ENCODE results near the gene ITM2B. TPM values are rescaled to one million over a fixed set of nuclear protein-coding genes. Genes with fewer than 3 reads are reported as not detected.
A peak's percentile ranks its signal among the peaks of the same experiment; 100 is the strongest.

ITM2B gene
- total and polyA plus RNA-seq, 11 donors = 255 to 772 (median 489) TPM

DNA sequence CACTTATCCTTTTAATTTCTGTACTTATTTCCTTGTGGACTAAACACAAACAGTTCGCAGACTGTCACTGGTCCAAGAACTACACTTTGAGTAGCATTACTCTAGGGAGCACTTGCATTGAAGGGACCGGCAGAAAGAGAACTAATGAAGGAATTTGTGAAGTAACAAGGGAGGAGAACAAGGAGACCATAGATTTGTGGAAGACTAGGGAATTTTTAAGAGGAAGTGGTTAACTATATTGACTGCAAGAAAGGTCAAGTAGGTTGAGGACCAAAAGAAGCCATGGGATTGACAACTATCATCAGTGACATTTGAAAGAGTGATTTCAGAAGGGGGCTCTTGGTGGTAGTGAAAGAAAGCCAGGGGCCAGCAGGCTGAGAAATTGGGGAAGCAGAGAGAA, 66.6 kb downstream of the ITM2B start:
- Histone ChIP-seq H3K36me3 (no peaks in the 10 kb centered on the region), H3K9me3 (no peaks in the 10 kb centered on the region), H3K4me3 (no peak overlapping the region), H3K4me1 (peaks cover 0 to 12% (median 4%) of the 10 kb centered on the region in 12 donors), H3K27ac (no peak overlapping the region), H3K27me3 (no peaks in the 10 kb centered on the region)
- WGBS, 4 donors = 71 to 78% (median 75%) methylated on average over 2 of the region's 2 CpGs
- ATAC-seq (no peak), DNase-seq (no peak)
- TF ChIP-seq POLR2A (IDR thresholded peaks at IDR 0.05) = no peak
- TF ChIP-seq CTCF (IDR thresholded peaks at IDR 0.05) = no peak
- intact Hi-C loops (cut with DNase I) = no loop called here

DNA sequence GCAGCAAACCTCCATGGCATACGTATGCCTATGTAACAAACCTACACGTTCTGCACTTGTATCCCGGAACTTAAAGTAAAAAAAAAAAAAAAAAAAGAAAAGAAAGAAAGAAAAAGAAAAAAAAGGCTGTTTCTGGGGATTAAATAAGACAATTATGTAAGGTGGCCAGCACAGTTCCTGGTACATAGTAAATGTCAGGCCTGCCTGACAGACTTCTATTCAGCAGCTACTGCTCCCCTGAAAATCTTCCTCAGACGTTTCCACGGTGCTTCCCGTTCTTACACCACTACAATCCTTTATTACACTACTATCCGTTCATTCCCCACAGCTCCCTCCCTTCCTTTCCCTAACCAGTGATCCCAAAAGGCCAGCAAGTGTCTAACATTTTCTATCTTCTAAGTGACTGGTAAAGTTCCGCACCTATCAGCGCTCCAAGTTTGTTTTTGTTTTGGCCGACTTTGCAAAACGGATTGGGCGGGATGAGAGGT, 69.9 kb downstream of the ITM2B start:
- intact Hi-C loops (cut with DNase I) = loop anchor here in 9 of 10 donors (1.0 to 10.0 kb wide), 11 partner anchors 46 to 208 kb away; partner anchors contain the start of genes ITM2B (in 2 of the 9) and MED4 (in 2 of the 9)
- peak overlapping the region; percentile 97 to 100 (median 100) for H3K27ac ChIP-seq
- H3K36me3 ChIP-seq = peaks cover 0 to 13% (median 7%) of the 10 kb centered on the region in 9 donors
- peaks cover 0 to 36% (median 27%) of the 10 kb centered on the region in 12 donors for H3K4me1 ChIP-seq
- no peak for TF ChIP-seq POLR2A (IDR thresholded peaks at IDR 0.05)
- no peak for TF ChIP-seq CTCF (IDR thresholded peaks at IDR 0.05)
- DNase-seq (no peak), ATAC-seq (peak in 2 of 4 donors; percentile 26 to 33)
- peak overlapping the region; percentile 76 to 99 (median 94) for H3K4me3 ChIP-seq
- H3K9me3 ChIP-seq = no peaks in the 10 kb centered on the region
- WGBS, 4 donors = 13 to 16% (median 14%) methylated on average over 12 of the region's 12 CpGs
- no peaks in the 10 kb centered on the region for H3K27me3 ChIP-seq

GRCh38 chr13:48303359-48304142, 70.5 kb downstream of the ITM2B start, which contains the start of gene RB1:
RB1 (plus strand) TSS chr13:48303751; CDS start chr13:48303913, 162 bp downstream.
- TF ChIP-seq POLR2A (IDR thresholded peaks at IDR 0.05) = peak; percentile 78 to 96
- TF ChIP-seq CTCF (IDR thresholded peaks at IDR 0.05) = no peak
- Histone ChIP-seq H3K4me1 (peaks cover 0 to 37% (median 27%) of the 10 kb centered on the region in 12 donors), H3K27ac (peak within 1 kb of the TSS; percentile 97 to 100 (median 100)), H3K36me3 (peaks cover 0 to 19% (median 12%) of the 10 kb centered on the region in 9 donors), H3K4me3 (peak within 1 kb of the TSS; percentile 76 to 99 (median 94)), H3K27me3 (no peaks in the 10 kb centered on the region), H3K9me3 (no peaks in the 10 kb centered on the region)
- ATAC-seq (peak; percentile 90 to 97 (median 96)), DNase-seq (peak; percentile 94 to 96 (median 96))
- 0 to 1% (median 0%) methylated on average over 31 to 96 of the region's 96 CpGs for WGBS, 4 donors
- intact Hi-C loops (cut with DNase I) = loop anchor here in 9 of 10 donors (1.0 to 10.0 kb wide), 12 partner anchors 46 to 208 kb away; partner anchors contain the start of genes ITM2B (in 2 of the 9) and MED4 (in 2 of the 9)
